Stimulated activated CD4-positive, alpha-beta T cell treated with anti-CD3 and anti-CD28 coated beads, Interleukin-4, amount 100 ng/mL, for 24 hours (primary cell): Measurements from ENCODE around the gene TTC39B.

Experiments used
- DNase-seq: peaks from one replicate; pipeline ENCODE4 v3.0.0-alpha.2; 2020

TTC39B gene

GRCh38 chr9:15121630-15122029, 185.4 kb downstream of the TTC39B start:
- no peak for DNase-seq

DNA sequence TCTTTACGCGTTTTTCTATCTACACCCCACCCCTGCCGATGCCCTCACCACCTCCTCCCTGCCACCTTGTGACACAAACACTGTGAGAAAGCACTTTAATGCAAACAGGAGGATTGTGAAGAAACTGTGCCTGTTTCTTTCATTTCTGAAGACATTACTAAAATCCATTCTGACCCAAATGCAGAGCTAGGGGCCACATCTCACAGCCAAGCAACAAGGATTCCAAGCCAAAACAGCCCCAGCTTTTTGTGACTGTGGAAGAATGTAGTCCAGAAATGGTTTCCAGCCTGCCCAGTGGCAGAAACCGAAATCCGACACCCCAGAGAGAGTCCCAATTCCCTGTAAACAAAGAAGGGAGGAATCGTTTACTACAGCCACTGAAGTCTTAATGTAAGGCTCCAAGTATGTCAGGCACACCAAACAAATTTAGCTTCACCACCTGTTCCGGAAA, 190.9 kb downstream of the TTC39B start:
- DNase-seq: no peak

GRCh38 chr9:15115702-15116101, 191.3 kb downstream of the TTC39B start:
- DNase-seq: no peak

GRCh38 chr9:15115041-15115440, 192.0 kb downstream of the TTC39B start:
- DNase-seq: no peak
